SHP77 (cell line): ENCODE data around the gene CHTF8.
"Not testable (repeated sequence)": the region's sequence is repeated elsewhere in the genome, so short reads cannot be mapped to it uniquely, and the experiment has no call there.

Experiments used
- DNase-seq, 2 experiments: peaks; one replicate each; lab custom pipeline; 2025; lab: John Stamatoyannopoulos, UW

CHTF8 gene

GRCh38 chr16:69132424-69133252, at the start of gene CHTF8, which contains the start of gene UTP4:
Gene CHTF8, minus strand, starts transcription at chr16:69132588. Its CDS starts 11,130 bp downstream, at chr16:69121458.
Gene UTP4, plus strand, starts transcription at chr16:69132649. Its CDS starts 811 bp downstream, at chr16:69133460.
- DNase-seq: peak; percentile 68 to 83

GRCh38 chr16:69180011-69180338, 47.6 kb upstream of the CHTF8 start:
- no peak for DNase-seq

- peak in 1 of 2 experiments; percentile 3 for DNase-seq
These were observed 47.1 kb upstream of the CHTF8 start for GRCh38 chr16:69179328-69180010.

GRCh38 chr16:69176033-69176800, 43.8 kb upstream of the CHTF8 start:
- no peak for DNase-seq

GRCh38 chr16:69171325-69172084, 39.1 kb upstream of the CHTF8 start:
- DNase-seq: no peak

- no peak for DNase-seq
These were observed 37.4 kb upstream of the CHTF8 start for GRCh38 chr16:69169607-69170352.

GRCh38 chr16:69169051-69169450, 36.7 kb upstream of the CHTF8 start:
- no peak for DNase-seq

GRCh38 chr16:69166946-69167930, 34.9 kb upstream of the CHTF8 start:
- DNase-seq: no peak

GRCh38 chr16:69166221-69166833, 33.9 kb upstream of the CHTF8 start:
- no peak for DNase-seq

- DNase-seq: no peak
These were observed 33.2 kb upstream of the CHTF8 start for GRCh38 chr16:69165584-69165983.

- no peak for DNase-seq
These were observed 27.8 kb upstream of the CHTF8 start for GRCh38 chr16:69160192-69160591.

GRCh38 chr16:69157196-69157595, 24.8 kb upstream of the CHTF8 start:
- DNase-seq: no peak

GRCh38 chr16:69150146-69150865, 17.9 kb upstream of the CHTF8 start:
- DNase-seq: peak; percentile 47 to 66

GRCh38 chr16:69149621-69150020, 17.2 kb upstream of the CHTF8 start:
- DNase-seq: not testable (repeated sequence)

- no peak for DNase-seq
These were observed 13.3 kb upstream of the CHTF8 start for GRCh38 chr16:69145658-69146057.

- no peak for DNase-seq
These were observed 10.7 kb upstream of the CHTF8 start for GRCh38 chr16:69143116-69143515.

- no peak for DNase-seq
These were observed 9.5 kb upstream of the CHTF8 start for GRCh38 chr16:69141936-69142335.

- no peak for DNase-seq
These were observed 8.6 kb upstream of the CHTF8 start for GRCh38 chr16:69141014-69141413.

- not testable (repeated sequence) for DNase-seq
These were observed 7.1 kb upstream of the CHTF8 start for GRCh38 chr16:69139464-69139863.
